HUES64 (cell line): Measurements from ENCODE around the gene CHCHD6.

ENCODE experiments used
- H3K27ac ChIP-seq: 2 replicates; pipeline ENCODE4 v1.7.0; 2013; ENCODE audit warnings: low read depth, low read length, inconsistent platforms
- H3K27me3 ChIP-seq: 2 replicates; pipeline ENCODE4 v1.6.1; 2013; ENCODE audit warnings: mild to moderate bottlenecking, low read length; ENCODE audit not compliant: insufficient read depth
- H3K36me3 ChIP-seq: 2 replicates; pipeline ENCODE4 v1.6.1; 2013; ENCODE audit warnings: mild to moderate bottlenecking, low read length; ENCODE audit not compliant: insufficient read depth
- H3K4me1 ChIP-seq: 2 replicates; pipeline ENCODE4 v1.6.1; 2013; ENCODE audit warnings: mild to moderate bottlenecking, low read length, moderate library complexity; ENCODE audit not compliant: insufficient read depth
- H3K4me3 ChIP-seq: 2 replicates; pipeline ENCODE4 v1.5.1; 2013; ENCODE audit warnings: mild to moderate bottlenecking, low read length, moderate library complexity
- H3K9ac ChIP-seq: 2 replicates; pipeline ENCODE4 v1.6.1; 2013; ENCODE audit warnings: mild to moderate bottlenecking, low read depth, low read length
- H3K9me3 ChIP-seq: 2 replicates; pipeline ENCODE4 v1.6.1; 2013; ENCODE audit warnings: low read depth, low read length; ENCODE audit not compliant: insufficient read depth
- WGBS: fragments of 150-250, 120-280 bp; methylation state at CpG from one replicate; pipeline ENCODE4 v1.1.7; 2013; ENCODE audit warnings: missing lambda C conversion rate; 5-methylcytosine and 5-hydroxymethylcytosine counted together

CHCHD6 gene

DNA sequence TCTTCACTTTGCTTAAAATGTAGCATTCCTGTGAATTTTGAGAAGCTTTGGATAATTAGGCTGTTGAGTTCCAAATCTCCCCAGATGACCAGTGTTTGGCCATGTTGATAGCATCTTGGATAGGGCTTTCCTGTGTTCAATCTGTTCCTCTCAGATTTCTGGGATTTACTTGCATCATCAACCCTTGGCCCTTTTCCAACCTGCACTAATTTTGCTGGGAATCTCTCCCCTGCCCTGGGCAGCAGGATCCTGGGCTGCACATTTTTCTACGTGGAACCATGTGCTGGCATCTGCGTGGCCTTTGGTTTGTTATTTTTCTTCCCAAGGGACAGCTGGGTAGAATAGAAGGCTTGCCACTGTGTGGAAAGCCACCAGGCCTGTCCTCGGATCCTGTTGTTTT, 203.5 kb downstream of the CHCHD6 start:
- H3K4me1 ChIP-seq = peaks cover 8% of the 10 kb centered on the region; the same call in 1 of the 2 replicates
- no peaks in the 10 kb centered on the region for H3K27me3 ChIP-seq
- no peak overlapping the region for H3K4me3 ChIP-seq
- WGBS = 97% methylated on average over 3 of the region's 3 CpGs
- H3K27ac ChIP-seq = no peak overlapping the region
- H3K36me3 ChIP-seq = no peaks in the 10 kb centered on the region
- no peaks in the 10 kb centered on the region for H3K9me3 ChIP-seq
- H3K9ac ChIP-seq = no peak overlapping the region

GRCh38 chr3:126908752-126909275, 204.8 kb downstream of the CHCHD6 start:
- Histone ChIP-seq H3K27me3 (no peaks in the 10 kb centered on the region), H3K4me1 (peaks cover 8% of the 10 kb centered on the region; the same call in 1 of the 2 replicates), H3K9me3 (no peaks in the 10 kb centered on the region), H3K4me3 (no peak overlapping the region), H3K9ac (no peak overlapping the region), H3K36me3 (no peaks in the 10 kb centered on the region), H3K27ac (no peak overlapping the region)
- WGBS = 89% methylated on average over 9 of the region's 12 CpGs

GRCh38 chr3:126910231-126910630, 206.2 kb downstream of the CHCHD6 start:
- H3K9ac ChIP-seq = no peak overlapping the region
- 95% methylated on average over 3 of the region's 3 CpGs for WGBS
- no peak overlapping the region for H3K27ac ChIP-seq
- H3K4me1 ChIP-seq = peaks cover 8% of the 10 kb centered on the region; the same call in 1 of the 2 replicates
- H3K27me3 ChIP-seq = no peaks in the 10 kb centered on the region
- no peaks in the 10 kb centered on the region for H3K9me3 ChIP-seq
- no peak overlapping the region for H3K4me3 ChIP-seq
- H3K36me3 ChIP-seq = no peaks in the 10 kb centered on the region

DNA sequence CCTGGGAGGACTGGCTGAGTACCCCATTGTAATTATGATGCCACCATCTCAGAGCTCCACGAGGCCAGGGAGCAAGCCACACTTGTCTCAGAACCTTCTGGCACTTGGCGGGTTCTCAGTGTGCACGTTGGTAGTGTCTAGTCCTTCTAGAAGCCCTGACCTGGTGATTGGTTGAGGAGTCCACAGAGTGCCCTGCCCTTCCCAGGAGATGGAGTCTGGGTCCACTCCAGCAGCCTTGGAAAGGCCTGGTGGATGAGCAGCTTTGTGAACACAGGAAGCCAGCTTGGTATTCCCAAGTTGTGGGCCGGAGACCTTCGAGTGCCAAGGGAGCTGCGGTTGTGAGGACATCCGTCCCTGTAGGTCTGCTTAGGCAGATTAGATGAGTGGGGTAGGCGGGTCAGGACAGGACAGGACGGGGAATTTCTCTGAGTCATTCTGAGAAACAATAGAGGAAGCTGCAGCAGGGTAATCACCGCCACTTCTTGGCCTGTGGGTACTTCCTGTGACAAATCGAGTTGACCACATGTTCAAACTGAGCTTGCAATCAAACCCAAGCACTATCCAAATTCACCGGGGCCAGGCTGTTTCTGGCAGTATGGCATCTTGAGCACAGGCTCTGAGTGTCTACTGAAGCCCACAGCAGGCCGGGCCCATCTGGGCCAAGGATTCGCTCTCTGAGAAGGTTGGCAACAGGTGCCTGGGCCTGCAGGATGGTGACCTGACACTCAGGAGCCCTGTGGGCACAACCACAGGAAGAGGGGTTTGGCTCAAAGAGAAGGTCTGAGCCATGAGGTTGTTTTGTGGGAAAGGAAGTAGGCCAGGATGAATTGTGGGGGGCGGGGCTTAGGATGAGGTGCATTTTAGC, 207.4 kb downstream of the CHCHD6 start:
- peaks cover 8% of the 10 kb centered on the region; the same call in 1 of the 2 replicates for H3K4me1 ChIP-seq
- WGBS = 80% methylated on average over 15 of the region's 15 CpGs

GRCh38 chr3:126912027-126912422, 208.0 kb downstream of the CHCHD6 start:
- no peaks in the 10 kb centered on the region for H3K9me3 ChIP-seq
- H3K4me1 ChIP-seq = peaks cover 8% of the 10 kb centered on the region; the same call in 1 of the 2 replicates
- no peaks in the 10 kb centered on the region for H3K27me3 ChIP-seq
- H3K27ac ChIP-seq = no peak overlapping the region
- 95% methylated on average over 9 of the region's 9 CpGs for WGBS
- no peaks in the 10 kb centered on the region for H3K36me3 ChIP-seq
- H3K9ac ChIP-seq = no peak overlapping the region
- H3K4me3 ChIP-seq = no peak overlapping the region

More for the DNA sequence above, 207.4 kb downstream of the CHCHD6 start:
- no peak overlapping the region for H3K4me3 ChIP-seq
- no peak overlapping the region for H3K9ac ChIP-seq
- H3K9me3 ChIP-seq = no peaks in the 10 kb centered on the region
- H3K36me3 ChIP-seq = no peaks in the 10 kb centered on the region
- H3K27ac ChIP-seq = peak overlapping the region; percentile 67; the same call in 1 of the 2 replicates
- no peaks in the 10 kb centered on the region for H3K27me3 ChIP-seq

GRCh38 chr3:126912491-126913195, 208.6 kb downstream of the CHCHD6 start:
- Histone ChIP-seq H3K27ac (no peak overlapping the region), H3K9ac (no peak overlapping the region), H3K36me3 (no peaks in the 10 kb centered on the region), H3K4me1 (peaks cover 8% of the 10 kb centered on the region; the same call in 1 of the 2 replicates), H3K9me3 (no peaks in the 10 kb centered on the region), H3K27me3 (no peaks in the 10 kb centered on the region), H3K4me3 (no peak overlapping the region)
- WGBS = 95% methylated on average over 12 of the region's 12 CpGs

DNA sequence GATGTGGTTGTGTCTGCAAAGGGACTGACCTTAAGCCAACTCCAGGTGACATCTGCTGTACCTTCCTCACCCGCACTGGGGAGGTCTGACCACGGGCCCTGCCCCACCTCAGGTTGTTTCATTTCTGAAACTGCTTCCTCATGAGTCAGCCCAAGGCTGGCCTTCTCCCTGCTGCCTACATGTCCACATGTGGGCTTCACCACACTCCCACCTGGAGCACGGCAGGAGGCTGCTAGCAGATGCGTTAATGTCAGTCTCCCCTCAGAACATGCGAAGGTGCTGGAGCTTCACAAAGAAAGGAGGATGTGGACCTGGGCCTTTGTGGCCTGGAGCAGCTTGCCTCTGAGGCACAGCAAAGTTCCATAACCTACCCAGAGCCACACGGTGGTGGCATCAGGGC, 209.5 kb downstream of the CHCHD6 start:
- no peak overlapping the region for H3K4me3 ChIP-seq
- H3K27ac ChIP-seq = no peak overlapping the region
- H3K4me1 ChIP-seq = peaks cover 8% of the 10 kb centered on the region; the same call in 1 of the 2 replicates
- H3K9me3 ChIP-seq = no peaks in the 10 kb centered on the region
- WGBS = 93% methylated on average over 6 of the region's 6 CpGs
- no peaks in the 10 kb centered on the region for H3K27me3 ChIP-seq
- no peak overlapping the region for H3K9ac ChIP-seq
- H3K36me3 ChIP-seq = no peaks in the 10 kb centered on the region

DNA sequence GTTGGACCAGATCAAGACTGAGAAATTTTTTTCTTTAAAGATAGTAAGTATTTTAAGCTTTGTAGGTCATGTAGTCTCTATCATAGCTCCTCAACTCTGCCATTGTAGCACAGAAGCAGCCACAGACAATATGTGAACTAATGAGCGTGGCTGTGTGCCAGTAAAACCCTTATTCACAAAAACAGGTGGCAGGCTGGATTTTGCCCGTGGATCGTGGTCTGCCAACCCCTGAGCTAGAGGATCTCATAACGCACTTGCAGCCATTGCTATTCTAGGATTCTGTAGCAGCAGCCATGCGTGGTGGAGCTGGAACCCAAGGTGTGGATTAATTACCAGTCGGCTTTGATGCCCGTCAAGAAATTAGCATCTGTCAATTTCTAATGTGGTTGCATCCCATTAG, 210.2 kb downstream of the CHCHD6 start:
- H3K4me1 ChIP-seq = peaks cover 8% of the 10 kb centered on the region; the same call in 1 of the 2 replicates
- H3K9me3 ChIP-seq = no peaks in the 10 kb centered on the region
- H3K36me3 ChIP-seq = no peaks in the 10 kb centered on the region
- no peak overlapping the region for H3K27ac ChIP-seq
- H3K4me3 ChIP-seq = no peak overlapping the region
- H3K9ac ChIP-seq = no peak overlapping the region
- 95% methylated on average over 7 of the region's 7 CpGs for WGBS
- H3K27me3 ChIP-seq = no peaks in the 10 kb centered on the region

DNA sequence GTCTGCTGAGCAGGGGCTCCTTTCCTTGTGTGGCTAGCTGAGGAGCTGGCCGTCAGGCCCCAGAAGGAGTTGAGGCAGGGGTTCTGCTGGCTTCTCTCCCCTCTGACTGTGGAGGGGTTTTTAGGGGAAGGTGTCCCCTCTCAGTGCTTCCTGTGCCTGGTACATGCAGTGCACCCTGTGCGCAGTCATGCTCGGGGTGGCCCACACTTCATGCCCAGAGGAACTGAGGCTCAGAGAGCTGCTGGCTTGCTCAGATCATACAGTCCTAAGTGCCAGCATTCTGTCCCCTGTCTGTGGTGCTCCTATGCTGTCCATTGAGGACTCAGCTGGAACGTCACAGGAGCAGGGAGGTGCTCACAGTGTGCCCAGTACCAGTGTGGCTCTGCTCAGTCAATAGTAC, 211.0 kb downstream of the CHCHD6 start:
- no peak overlapping the region for H3K27ac ChIP-seq
- H3K9ac ChIP-seq = no peak overlapping the region
- H3K27me3 ChIP-seq = no peaks in the 10 kb centered on the region
- no peaks in the 10 kb centered on the region for H3K36me3 ChIP-seq
- no peaks in the 10 kb centered on the region; the same call in 1 of the 2 replicates for H3K9me3 ChIP-seq
- 91% methylated on average over 4 of the region's 4 CpGs for WGBS
- H3K4me1 ChIP-seq = peaks cover 8% of the 10 kb centered on the region; the same call in 1 of the 2 replicates
- no peak overlapping the region for H3K4me3 ChIP-seq

GRCh38 chr3:126916546-126916945, 212.5 kb downstream of the CHCHD6 start:
- H3K27ac ChIP-seq = no peak overlapping the region

More at GRCh38 chr3:126916546-126916945, 212.5 kb downstream of the CHCHD6 start:
- Histone ChIP-seq H3K4me3 (no peak overlapping the region), H3K9me3 (no peaks in the 10 kb centered on the region; the same call in 1 of the 2 replicates), H3K27me3 (no peaks in the 10 kb centered on the region), H3K9ac (no peak overlapping the region), H3K36me3 (no peaks in the 10 kb centered on the region), H3K4me1 (peaks cover 2% of the 10 kb centered on the region; the same call in 1 of the 2 replicates)
- WGBS = 94% methylated on average over 4 of the region's 4 CpGs
